Gastroesophageal sphincter (tissue), 3 donors: ENCODE results near the gene ZBTB8A.

ENCODE experiments used
- CTCF ChIP-seq, 4 experiments: fragments of 200-600 bp in 2 of 4; fragments of 450-650 bp in 2 of 4; sonication (generic) in 1 of 4; IDR thresholded peaks; one replicate each; pipeline ENCODE4 v1.5.1; 2017 to 2019; ENCODE audit warnings: antibody characterized with exemption in 4 of 4, mild to moderate bottlenecking in 2 of 4, moderate library complexity in 2 of 4
- EP300 ChIP-seq: sonication (generic); formaldehyde crosslinking; IDR thresholded peaks from one replicate; pipeline ENCODE4 v1.6.1; 2017; ENCODE audit warnings: antibody characterized with exemption, mild to moderate bottlenecking
- POLR2A ChIP-seq, 2 donors: fragments of 450-650 bp; IDR thresholded peaks; one replicate each; pipeline ENCODE4 v1.6.1; 2017; ENCODE audit warnings: antibody characterized with exemption in 2 of 2, mild to moderate bottlenecking in 2 of 2, moderate library complexity in 1 of 2
- POLR2AphosphoS5 ChIP-seq: sonication (generic); formaldehyde crosslinking; IDR thresholded peaks from one replicate; pipeline ENCODE4 v1.6.1; 2017; ENCODE audit warnings: antibody characterized with exemption

GRCh38 chr1:32612189-32612881, 73.1 kb downstream of the ZBTB8A start:
- TF ChIP-seq CTCF (IDR thresholded peaks at IDR 0.05): peak in 3 of 4 experiments; percentile 48 to 62 (median 56)
- TF ChIP-seq POLR2A (IDR thresholded peaks at IDR 0.05): peak in 1 of 2 donors; percentile 35
- no peak for TF ChIP-seq EP300
- TF ChIP-seq POLR2AphosphoS5: peak; percentile 17
